Lower lobe of right lung (tissue), 2 donors: ENCODE results near the gene RGL3. TPM values are rescaled to one million over a fixed set of nuclear protein-coding genes. Genes with fewer than 3 reads are reported as not detected.

Source experiments
- ATAC-seq, 2 donors: fragments of 200-7000 bp; cut with Tn5 transposase; one replicate each; pipeline ENCODE4 v1.9.1; 2020 to 2022; ENCODE audit warnings: mild to moderate bottlenecking in 2 of 2, moderate library complexity in 2 of 2
- DNase-seq: peaks from one replicate; pipeline ENCODE4 v3.0.0-alpha.2; 2020
- H3K27ac ChIP-seq: fragments of 200-600 bp; one replicate; pipeline ENCODE4 v1.8.0; 2022
- H3K27me3 ChIP-seq: fragments of 200-600 bp; one replicate; pipeline ENCODE4 v1.8.0; 2022; ENCODE audit warnings: low read depth
- H3K36me3 ChIP-seq: fragments of 200-600 bp; one replicate; pipeline ENCODE4 v1.8.0; 2022; ENCODE audit warnings: mild to moderate bottlenecking
- H3K4me1 ChIP-seq: fragments of 200-600 bp; one replicate; pipeline ENCODE4 v1.8.0; 2022
- H3K4me3 ChIP-seq: fragments of 200-600 bp; one replicate; pipeline ENCODE4 v1.8.0; 2022; ENCODE audit warnings: mild to moderate bottlenecking
- H3K9me3 ChIP-seq: fragments of 200-600 bp; one replicate; pipeline ENCODE4 v1.8.0; 2022
- intact Hi-C: fragments of 100-400 bp; cut with DNase I; formaldehyde crosslinking; loops from one replicate; pipeline ENCODE4 v1.11.0; 2022
- total RNA-seq: library from RNA; stranded (reverse); fragmentation: NEBNext Ultra II Directional; extraction: Animal tissue kit (Norgen Biotek cat#: 25700); gene quantifications from one replicate; pipeline ENCODE4 v1.2.1, GENCODE V29; 2021
- TF ChIP-seq, protein P1 (sequence below): fragments of 200-600 bp; IDR thresholded peaks from one replicate; pipeline ENCODE4 v1.8.0; 2022; ENCODE audit warnings: antibody characterized with exemption, mild to moderate bottlenecking
- donor health status: DM: no; HTN: yes; CAD: no; lungs with severe emphysema.

RGL3 gene
- total RNA-seq, 1 donor from 2014 or later = 55.8 TPM

DNA sequence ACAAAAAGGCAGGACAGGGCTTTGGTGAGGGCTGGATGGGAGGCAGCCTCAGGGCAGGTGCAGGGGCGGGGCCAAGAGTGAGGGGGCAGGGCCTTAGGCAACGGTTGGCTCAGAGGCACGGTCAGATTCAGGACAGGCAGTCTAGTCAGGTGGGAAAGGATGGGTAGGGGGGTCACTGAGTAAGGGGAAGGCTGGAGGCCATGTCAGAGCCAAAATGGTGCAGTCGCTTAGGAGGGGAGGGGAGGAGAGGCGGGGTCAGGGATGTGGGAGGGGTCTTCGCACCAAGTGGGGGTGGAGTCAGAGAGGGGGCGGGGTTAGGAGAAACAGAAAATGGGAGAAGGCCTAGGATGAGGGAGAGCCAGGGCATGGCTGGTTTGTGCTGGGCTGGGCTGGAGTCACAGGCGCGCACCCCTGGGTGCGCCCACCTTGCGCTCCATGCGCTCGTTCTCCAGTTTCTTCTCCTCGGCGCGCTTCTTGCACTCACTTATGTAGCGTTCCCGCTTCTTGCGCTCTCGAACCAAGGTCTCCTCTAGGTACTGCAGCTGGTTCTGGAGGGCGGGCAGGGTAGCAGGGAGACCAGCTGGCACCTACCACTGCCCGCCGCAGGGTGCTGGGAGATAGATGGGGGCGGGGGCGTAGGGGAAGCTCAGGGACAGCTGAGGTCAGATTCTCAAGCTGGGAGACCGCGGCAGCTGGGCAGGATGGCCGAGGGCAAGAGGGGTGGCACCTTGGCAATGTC lies 6.8 kb upstream of the RGL3 start:
- Histone ChIP-seq H3K9me3 (no peaks in the 10 kb centered on the region), H3K4me3 (no peak overlapping the region), H3K27me3 (peaks cover 22% of the 10 kb centered on the region), H3K4me1 (peaks cover 24% of the 10 kb centered on the region), H3K27ac (no peak overlapping the region), H3K36me3 (no peaks in the 10 kb centered on the region)
- intact Hi-C loops = no loop called here
- ATAC-seq (no peak), DNase-seq (no peak)
- TF ChIP-seq, protein P1, sequence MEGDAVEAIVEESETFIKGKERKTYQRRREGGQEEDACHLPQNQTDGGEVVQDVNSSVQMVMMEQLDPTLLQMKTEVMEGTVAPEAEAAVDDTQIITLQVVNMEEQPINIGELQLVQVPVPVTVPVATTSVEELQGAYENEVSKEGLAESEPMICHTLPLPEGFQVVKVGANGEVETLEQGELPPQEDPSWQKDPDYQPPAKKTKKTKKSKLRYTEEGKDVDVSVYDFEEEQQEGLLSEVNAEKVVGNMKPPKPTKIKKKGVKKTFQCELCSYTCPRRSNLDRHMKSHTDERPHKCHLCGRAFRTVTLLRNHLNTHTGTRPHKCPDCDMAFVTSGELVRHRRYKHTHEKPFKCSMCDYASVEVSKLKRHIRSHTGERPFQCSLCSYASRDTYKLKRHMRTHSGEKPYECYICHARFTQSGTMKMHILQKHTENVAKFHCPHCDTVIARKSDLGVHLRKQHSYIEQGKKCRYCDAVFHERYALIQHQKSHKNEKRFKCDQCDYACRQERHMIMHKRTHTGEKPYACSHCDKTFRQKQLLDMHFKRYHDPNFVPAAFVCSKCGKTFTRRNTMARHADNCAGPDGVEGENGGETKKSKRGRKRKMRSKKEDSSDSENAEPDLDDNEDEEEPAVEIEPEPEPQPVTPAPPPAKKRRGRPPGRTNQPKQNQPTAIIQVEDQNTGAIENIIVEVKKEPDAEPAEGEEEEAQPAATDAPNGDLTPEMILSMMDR = no peak

DNA sequence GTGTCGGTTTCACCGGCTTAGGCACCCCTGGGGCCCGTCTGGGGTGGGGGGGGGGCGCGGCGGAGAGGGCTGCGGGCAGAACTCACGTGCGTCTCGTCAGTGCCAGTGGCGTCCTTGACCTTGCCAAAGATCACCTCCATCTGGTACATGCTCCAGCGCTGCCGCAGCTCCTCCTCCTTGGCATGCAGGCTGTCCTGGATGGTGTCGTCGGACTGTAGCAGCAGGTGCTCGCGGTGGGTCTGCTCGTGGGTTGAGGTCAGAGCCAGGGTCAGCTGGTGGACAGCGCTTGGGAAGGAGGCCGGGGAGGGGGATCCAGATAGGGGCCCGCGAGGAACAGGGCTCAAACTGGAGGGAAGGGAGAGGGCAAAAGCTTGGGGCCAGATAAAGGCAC lies 4.7 kb upstream of the RGL3 start:
- Histone ChIP-seq H3K27ac (no peak overlapping the region), H3K4me3 (no peak overlapping the region), H3K27me3 (peaks cover 42% of the 10 kb centered on the region), H3K36me3 (no peaks in the 10 kb centered on the region), H3K9me3 (no peaks in the 10 kb centered on the region), H3K4me1 (peaks cover 44% of the 10 kb centered on the region)
- intact Hi-C loops = no loop called here
- no peak for ATAC-seq
- TF ChIP-seq, protein P1 = no peak
- DNase-seq = no peak

GRCh38 chr19:11423164-11423790 lies 4.2 kb upstream of the RGL3 start:
- DNase-seq (no peak), ATAC-seq (no peak)
- Histone ChIP-seq H3K4me1 (peaks cover 48% of the 10 kb centered on the region), H3K9me3 (no peaks in the 10 kb centered on the region), H3K27ac (no peak overlapping the region), H3K36me3 (no peaks in the 10 kb centered on the region), H3K4me3 (no peak overlapping the region), H3K27me3 (peaks cover 46% of the 10 kb centered on the region)
- intact Hi-C loops = no loop called here
- TF ChIP-seq, protein P1 = no peak

GRCh38 chr19:11422163-11423065 lies 3.3 kb upstream of the RGL3 start:
- DNase-seq (peak; percentile 94), ATAC-seq (peak; percentile 84 to 93)
- H3K9me3 ChIP-seq = no peaks in the 10 kb centered on the region
- intact Hi-C loops = no loop called here
- H3K36me3 ChIP-seq = no peaks in the 10 kb centered on the region
- peak overlapping the region; percentile 48 for H3K4me3 ChIP-seq
- peak overlapping the region; percentile 55 for H3K27ac ChIP-seq
- TF ChIP-seq, protein P1 = no peak
- peaks cover 48% of the 10 kb centered on the region for H3K4me1 ChIP-seq
- peaks cover 46% of the 10 kb centered on the region for H3K27me3 ChIP-seq

GRCh38 chr19:11421371-11422098 lies 2.4 kb upstream of the RGL3 start:
- Histone ChIP-seq H3K4me1 (peaks cover 48% of the 10 kb centered on the region), H3K27me3 (peaks cover 46% of the 10 kb centered on the region), H3K36me3 (no peaks in the 10 kb centered on the region), H3K9me3 (no peaks in the 10 kb centered on the region), H3K27ac (peak overlapping the region; percentile 55), H3K4me3 (peak overlapping the region; percentile 48)
- intact Hi-C loops = no loop called here
- peak; percentile 71 for DNase-seq
- TF ChIP-seq, protein P1 = no peak
- peak; percentile 66 to 68 for ATAC-seq
